HTERT RPE-1 (cell line): ENCODE measurements around the gene ZNF132.

Experiments
- in situ Hi-C: fragments of 300-500 bp; cut with MboI; formaldehyde crosslinking; loops from 4 replicates; pipeline ENCODE4 v1.14.3; 2020; ENCODE audit warnings: low sequenced_read_pairs

The ZNF132 gene

DNA sequence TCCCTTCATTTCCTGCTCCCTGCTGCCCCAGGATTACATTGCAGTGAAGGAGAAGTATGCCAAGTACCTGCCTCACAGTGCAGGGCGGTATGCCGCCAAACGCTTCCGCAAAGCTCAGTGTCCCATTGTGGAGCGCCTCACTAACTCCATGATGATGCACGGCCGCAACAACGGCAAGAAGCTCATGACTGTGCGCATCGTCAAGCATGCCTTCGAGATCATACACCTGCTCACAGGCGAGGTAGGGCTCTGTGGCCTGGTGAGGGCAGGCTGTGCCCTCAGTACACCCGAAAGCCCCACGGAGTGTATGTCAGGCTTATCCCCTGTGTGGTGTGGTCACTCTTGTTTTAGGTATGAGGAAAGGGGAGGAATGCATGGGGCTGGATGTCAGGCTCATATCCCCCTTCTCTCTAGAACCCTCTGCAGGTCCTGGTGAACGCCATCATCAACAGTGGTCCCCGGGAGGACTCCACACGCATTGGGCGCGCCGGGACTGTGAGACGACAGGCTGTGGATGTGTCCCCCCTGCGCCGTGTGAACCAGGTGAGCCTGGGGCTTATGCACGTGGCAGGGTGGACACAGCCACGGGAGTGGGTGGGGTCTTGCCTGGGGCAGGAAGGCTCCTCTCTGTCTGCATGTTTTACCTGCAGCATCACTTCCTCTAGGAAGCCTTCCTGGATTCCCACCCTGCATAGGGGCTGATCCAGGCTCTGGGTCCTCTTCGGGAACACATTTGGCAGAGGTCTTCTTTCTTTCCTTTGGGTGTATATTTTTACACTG lies 46.8 kb downstream of the ZNF132 start:
- in situ Hi-C loops: no loop called here

GRCh38 chr19:58388175-58388526 lies 51.8 kb downstream of the ZNF132 start:
- in situ Hi-C loops: no loop called here

DNA sequence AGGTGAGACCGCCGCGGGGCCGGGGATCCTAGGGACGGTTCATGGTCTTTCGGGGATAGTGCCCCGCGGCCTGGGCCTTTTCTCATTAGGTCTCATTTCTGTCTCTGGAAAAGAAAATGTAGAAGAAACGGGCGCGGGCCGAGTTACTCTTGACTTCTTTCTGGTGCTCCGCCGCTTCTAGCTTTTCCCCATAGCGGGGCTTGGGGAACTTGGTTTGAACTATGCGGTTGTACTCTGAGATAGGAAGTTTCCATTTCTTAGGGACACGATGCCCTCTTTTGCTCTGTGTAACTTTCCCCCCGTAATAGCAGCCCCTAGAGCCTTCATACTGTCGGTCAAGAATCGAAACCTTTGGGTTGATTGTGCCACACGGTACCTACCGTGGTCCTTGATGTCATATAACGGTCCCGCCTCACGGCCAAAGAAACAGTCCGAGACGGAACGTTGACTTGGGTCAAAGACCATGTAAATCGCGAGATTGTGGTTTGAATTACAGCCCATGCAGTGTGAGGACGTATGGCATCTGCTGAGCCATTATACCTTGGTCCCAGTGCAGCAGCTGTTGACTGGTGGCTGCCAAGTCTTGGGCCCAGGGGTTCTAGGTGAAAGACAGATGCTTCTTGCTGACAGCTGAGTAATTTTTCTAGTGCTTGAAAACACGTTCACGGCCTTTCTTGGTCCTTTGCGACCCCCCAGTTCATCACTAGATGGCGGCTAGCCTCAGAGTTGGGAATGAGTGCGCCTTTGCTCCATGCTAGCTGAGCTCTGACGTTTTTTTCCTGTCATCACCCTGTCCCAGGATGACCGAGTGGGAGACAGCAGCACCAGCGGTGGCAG lies 52.4 kb downstream of the ZNF132 start:
- in situ Hi-C loops: no loop called here

- in situ Hi-C loops: no loop called here
These were observed 53.2 kb downstream of the ZNF132 start, which contains the start of gene RPS5 for GRCh38 chr19:58386576-58387337. RPS5 (plus strand) TSS chr19:58387269; CDS start chr19:58388138, 869 bp downstream.

DNA sequence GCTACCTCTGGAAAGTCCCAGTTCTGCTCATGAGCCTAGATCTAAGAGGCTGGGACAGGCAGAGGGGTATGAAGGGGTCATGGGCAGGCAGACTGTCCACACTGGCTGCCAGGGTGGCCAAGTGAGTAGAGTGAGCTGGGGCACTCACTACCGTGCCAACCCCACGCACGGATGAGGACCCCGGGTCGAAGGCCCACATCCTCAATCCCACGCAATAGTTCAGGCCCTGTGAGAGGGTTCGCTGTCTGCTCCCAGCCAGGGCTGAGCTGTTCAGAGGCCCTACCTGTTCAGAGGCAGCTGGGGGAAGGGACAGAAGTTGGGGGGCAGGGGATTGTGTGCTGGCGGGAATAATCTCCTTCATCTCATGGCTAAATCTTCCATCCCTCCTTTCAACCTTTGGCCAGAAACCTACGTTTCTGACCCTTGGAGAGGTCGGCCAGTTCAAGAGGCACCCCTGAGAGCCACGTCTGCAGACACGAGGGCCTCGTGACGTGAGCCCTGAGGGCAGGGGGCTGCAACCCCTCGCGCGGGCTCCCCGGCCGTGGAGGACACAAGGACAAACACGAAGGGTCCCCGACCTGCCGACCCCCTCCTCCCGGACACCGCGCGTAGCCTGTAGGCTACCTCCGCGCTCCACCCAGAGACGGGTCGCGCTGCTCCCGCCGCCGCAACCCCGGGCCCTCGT lies 53.9 kb downstream of the ZNF132 start:
- in situ Hi-C loops: no loop called here

GRCh38 chr19:58385313-58385890 lies 54.6 kb downstream of the ZNF132 start:
- in situ Hi-C loops: no loop called here

GRCh38 chr19:58382997-58383603 lies 56.9 kb downstream of the ZNF132 start:
- in situ Hi-C loops: no loop called here
